GM10248 (cell line): ENCODE data around the gene AGMO.

Experiments used
- CTCF ChIA-PET: fragments of 300-600 bp; sonication (Branson Sonifier 250); formaldehyde crosslinking; extraction: SDS; loops from one replicate; lab custom pipeline; 2021; ENCODE audit warnings: antibody characterized with exemption; lab: Yijun Ruan, JAX
- POLR2A ChIA-PET: fragments of 350-650 bp; sonication (Branson Sonifier 250); formaldehyde crosslinking; extraction: SDS; loops from one replicate; lab custom pipeline; 2020; ENCODE audit warnings: antibody characterized with exemption; lab: Yijun Ruan, JAX
- DNase-seq: peaks from one replicate; pipeline ENCODE4 v3.0.0; 2012; ENCODE audit errors: extremely low spot score
- TF ChIP-seq, protein P1 (sequence below): IDR thresholded peaks from 2 replicates; pipeline ENCODE4 v1.5.1; 2012; ENCODE audit warnings: mild to moderate bottlenecking, low read depth; ENCODE audit errors: extremely low read depth, missing control alignments, control extremely low read depth

Gene AGMO

GRCh38 chr7:15561835-15562234 lies at the start of gene AGMO:
TSS of gene AGMO (minus strand) at chr7:15562015.
- TF ChIP-seq, protein P1, sequence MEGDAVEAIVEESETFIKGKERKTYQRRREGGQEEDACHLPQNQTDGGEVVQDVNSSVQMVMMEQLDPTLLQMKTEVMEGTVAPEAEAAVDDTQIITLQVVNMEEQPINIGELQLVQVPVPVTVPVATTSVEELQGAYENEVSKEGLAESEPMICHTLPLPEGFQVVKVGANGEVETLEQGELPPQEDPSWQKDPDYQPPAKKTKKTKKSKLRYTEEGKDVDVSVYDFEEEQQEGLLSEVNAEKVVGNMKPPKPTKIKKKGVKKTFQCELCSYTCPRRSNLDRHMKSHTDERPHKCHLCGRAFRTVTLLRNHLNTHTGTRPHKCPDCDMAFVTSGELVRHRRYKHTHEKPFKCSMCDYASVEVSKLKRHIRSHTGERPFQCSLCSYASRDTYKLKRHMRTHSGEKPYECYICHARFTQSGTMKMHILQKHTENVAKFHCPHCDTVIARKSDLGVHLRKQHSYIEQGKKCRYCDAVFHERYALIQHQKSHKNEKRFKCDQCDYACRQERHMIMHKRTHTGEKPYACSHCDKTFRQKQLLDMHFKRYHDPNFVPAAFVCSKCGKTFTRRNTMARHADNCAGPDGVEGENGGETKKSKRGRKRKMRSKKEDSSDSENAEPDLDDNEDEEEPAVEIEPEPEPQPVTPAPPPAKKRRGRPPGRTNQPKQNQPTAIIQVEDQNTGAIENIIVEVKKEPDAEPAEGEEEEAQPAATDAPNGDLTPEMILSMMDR, result no peak
- DNase-seq, result no peak
- ChIA-PET POLR2A (no interaction called here), CTCF (interaction anchor here (1.4 kb wide), 1 partner anchor 11 kb away, joined by 3 read pairs; no protein-coding TSS in a partner anchor)

GRCh38 chr7:15610503-15610902 lies 48.7 kb upstream of the AGMO start:
- ChIA-PET POLR2A (no interaction called here), CTCF (interaction anchor here (1.1 kb wide), 1 partner anchor 9 kb away, joined by 4 read pairs; no protein-coding TSS in a partner anchor)
- TF ChIP-seq, protein P1, result no peak
- DNase-seq, result no peak

- TF ChIP-seq, protein P1, result no peak
- ChIA-PET POLR2A (no interaction called here), CTCF (interaction anchor here (1.1 kb wide), 1 partner anchor 8 kb away, joined by 4 read pairs; no protein-coding TSS in a partner anchor)
- DNase-seq, result no peak
Observed at GRCh38 chr7:15609287-15609686, 47.5 kb upstream of the AGMO start.

- ChIA-PET CTCF (no interaction called here), POLR2A (no interaction called here)
Observed at GRCh38 chr7:15607529-15608210, 45.9 kb upstream of the AGMO start.

DNA sequence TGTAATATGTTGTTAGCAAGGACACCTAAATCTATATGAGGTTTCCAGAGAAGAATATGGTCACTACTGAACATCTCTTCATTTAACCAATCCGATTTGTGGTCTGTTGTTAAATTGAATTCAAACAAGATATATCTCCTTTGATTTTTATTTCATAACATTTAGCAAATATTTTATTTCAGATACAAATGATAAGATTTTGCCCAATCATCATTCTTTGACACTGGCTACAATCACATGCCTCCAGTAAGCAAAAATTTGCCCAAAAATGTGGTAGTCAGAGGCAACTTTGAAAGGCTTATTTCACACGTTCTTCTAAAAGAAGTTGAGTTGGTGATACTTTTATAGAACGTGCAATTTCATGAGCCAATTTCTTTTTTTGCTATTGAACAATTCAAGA lies 44.7 kb upstream of the AGMO start:
- DNase-seq, result no peak
- TF ChIP-seq, protein P1, result no peak
- ChIA-PET CTCF (no interaction called here), POLR2A (no interaction called here)

More at GRCh38 chr7:15607529-15608210, 45.9 kb upstream of the AGMO start:
- DNase-seq, result no peak
- TF ChIP-seq, protein P1, result no peak

DNA sequence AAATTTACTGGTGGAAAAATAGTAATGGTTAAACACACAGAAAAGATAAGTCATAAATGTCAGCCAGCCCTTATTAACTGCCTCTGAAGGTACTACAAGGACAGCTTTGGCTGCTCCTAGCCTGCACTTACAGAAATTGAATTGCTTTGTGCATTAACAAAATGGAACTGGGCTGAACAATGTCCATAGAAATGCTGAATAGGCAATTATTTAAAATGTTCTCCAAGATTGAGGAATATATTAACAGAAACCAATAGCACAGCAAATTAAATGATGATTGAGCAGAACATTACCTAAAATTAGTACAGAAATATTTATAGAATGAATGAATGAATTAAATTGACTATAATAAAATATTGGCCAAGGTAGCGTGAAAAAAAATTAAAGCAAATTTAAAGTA lies 42.4 kb upstream of the AGMO start:
- TF ChIP-seq, protein P1, result no peak
- CTCF ChIA-PET, result no interaction called here
- no peak for DNase-seq
- POLR2A ChIA-PET, result no interaction called here
